OCI-LY7 (cell line): ENCODE measurements around the gene NOX1. TPM values are rescaled to one million over a fixed set of nuclear protein-coding genes. Genes with fewer than 3 reads are reported as not detected.
"Not testable (repeated sequence)": the region's sequence is repeated elsewhere in the genome, so short reads cannot be mapped to it uniquely, and the experiment has no call there.

ENCODE experiments used
- BruUV-seq: library from RNA; stranded (reverse); fragments of 400-500 nt; replicated peaks from 2 replicates; lab custom pipeline; 2021; lab: Mats Ljungman, UMichigan
- CTCF ChIA-PET: fragments of 300-600 bp; sonication (Branson Sonifier 250); formaldehyde crosslinking; loops from one replicate; lab custom pipeline; 2022; ENCODE audit warnings: antibody characterized with exemption; ENCODE audit not compliant: unreplicated experiment; lab: Charles Lee
- POLR2A ChIA-PET: fragments of 300-600 bp; sonication (Branson Sonifier 250); formaldehyde crosslinking; loops from one replicate; lab custom pipeline; 2022; ENCODE audit warnings: antibody characterized with exemption; lab: Charles Lee
- DNase-seq: peaks from one replicate; pipeline ENCODE4 v3.0.0-alpha.2; 2015; ENCODE audit warnings: low spot score
- H2AFZ ChIP-seq: fragments of 200-600 bp; sonication (generic), shearing (Covaris generic); 2 replicates; pipeline ENCODE4 v1.6.1; 2014; ENCODE audit warnings: mild to moderate bottlenecking, antibody characterized with exemption, low read length, moderate library complexity
- H3K27ac ChIP-seq: fragments of 200-600 bp; sonication (generic); 2 replicates; pipeline ENCODE4 v1.5.1; 2014; ENCODE audit warnings: mixed run types, low read depth, mild to moderate bottlenecking, moderate library complexity, low read length, inconsistent platforms; ENCODE audit not compliant: poor library complexity, severe bottlenecking
- H3K36me3 ChIP-seq: fragments of 200-600 bp; sonication (generic); 2 replicates; pipeline ENCODE4 v1.6.1; 2014; ENCODE audit warnings: mild to moderate bottlenecking, antibody characterized with exemption, low read length, moderate library complexity, mixed read lengths; ENCODE audit not compliant: insufficient read depth
- H3K4me1 ChIP-seq: fragments of 200-600 bp; sonication (generic); 2 replicates; pipeline ENCODE4 v1.5.1; 2014; ENCODE audit warnings: mild to moderate bottlenecking, low read length; ENCODE audit not compliant: insufficient read depth, poor library complexity, severe bottlenecking
- H3K4me2 ChIP-seq: fragments of 200-600 bp; sonication (generic); 2 replicates; pipeline ENCODE4 v1.6.1; 2014; ENCODE audit warnings: mild to moderate bottlenecking, low read length
- H3K4me3 ChIP-seq: fragments of 200-600 bp; sonication (generic); 2 replicates; pipeline ENCODE4 v1.5.1; 2014; ENCODE audit warnings: mild to moderate bottlenecking, low read depth, low read length; ENCODE audit not compliant: poor library complexity, severe bottlenecking
- H3K79me2 ChIP-seq: fragments of 200-600 bp; sonication (generic); 2 replicates; pipeline ENCODE4 v1.6.1; 2016; ENCODE audit warnings: low read depth, mild to moderate bottlenecking, low read length, moderate library complexity, mixed read lengths; ENCODE audit not compliant: insufficient read depth
- H3K9me2 ChIP-seq: fragments of 200-600 bp; sonication (generic); 2 replicates; pipeline ENCODE4 v1.6.1; 2016; ENCODE audit warnings: mild to moderate bottlenecking, low read length, mixed read lengths; ENCODE audit not compliant: insufficient read depth
- H3K9me3 ChIP-seq: fragments of 200-600 bp; sonication (generic); 2 replicates; pipeline ENCODE4 v1.6.1; 2014; ENCODE audit warnings: mild to moderate bottlenecking, mixed run types, low read length, mixed read lengths
- H4K20me1 ChIP-seq: fragments of 200-600 bp; sonication (generic); 2 replicates; pipeline ENCODE4 v1.6.1; 2014; ENCODE audit warnings: mild to moderate bottlenecking, antibody characterized with exemption, low read length, moderate library complexity, mixed read lengths; ENCODE audit not compliant: insufficient read depth
- EZH2phosphoT487 ChIP-seq: fragments of 200-600 bp; sonication (generic); IDR thresholded peaks from 2 replicates; pipeline ENCODE4 v1.6.1; 2018; ENCODE audit warnings: low read depth, borderline replicate concordance, mild to moderate bottlenecking, mixed run types, antibody characterized with exemption, low read length, moderate library complexity, mixed read lengths
- intact Hi-C: fragments of 100-400 bp; cut with micrococcal nuclease; formaldehyde crosslinking; loops from one replicate; pipeline ENCODE4 v1.10.0; 2022; ENCODE audit not compliant: unreplicated experiment
- total RNA-seq, 2 experiments: library from RNA; depleted of rRNA in 1 of 2; stranded (reverse); fragments of >200 nt in 1 of 2; shearing (Covaris generic) in 1 of 2; gene quantifications; 2 replicates each; pipeline ENCODE4 v1.2.3, GENCODE V29; 2014 to 2022
- TF ChIP-seq, protein P1 (sequence below): fragments of 200-600 bp; sonication (generic); conservative IDR thresholded peaks from 2 replicates; pipeline ENCODE4 v1.5.1; 2014; ENCODE audit warnings: mild to moderate bottlenecking, antibody characterized with exemption, low read length, moderate library complexity, mixed read lengths

The NOX1 gene
- total RNA-seq, 2 experiments from 2014 or later: not detected

DNA sequence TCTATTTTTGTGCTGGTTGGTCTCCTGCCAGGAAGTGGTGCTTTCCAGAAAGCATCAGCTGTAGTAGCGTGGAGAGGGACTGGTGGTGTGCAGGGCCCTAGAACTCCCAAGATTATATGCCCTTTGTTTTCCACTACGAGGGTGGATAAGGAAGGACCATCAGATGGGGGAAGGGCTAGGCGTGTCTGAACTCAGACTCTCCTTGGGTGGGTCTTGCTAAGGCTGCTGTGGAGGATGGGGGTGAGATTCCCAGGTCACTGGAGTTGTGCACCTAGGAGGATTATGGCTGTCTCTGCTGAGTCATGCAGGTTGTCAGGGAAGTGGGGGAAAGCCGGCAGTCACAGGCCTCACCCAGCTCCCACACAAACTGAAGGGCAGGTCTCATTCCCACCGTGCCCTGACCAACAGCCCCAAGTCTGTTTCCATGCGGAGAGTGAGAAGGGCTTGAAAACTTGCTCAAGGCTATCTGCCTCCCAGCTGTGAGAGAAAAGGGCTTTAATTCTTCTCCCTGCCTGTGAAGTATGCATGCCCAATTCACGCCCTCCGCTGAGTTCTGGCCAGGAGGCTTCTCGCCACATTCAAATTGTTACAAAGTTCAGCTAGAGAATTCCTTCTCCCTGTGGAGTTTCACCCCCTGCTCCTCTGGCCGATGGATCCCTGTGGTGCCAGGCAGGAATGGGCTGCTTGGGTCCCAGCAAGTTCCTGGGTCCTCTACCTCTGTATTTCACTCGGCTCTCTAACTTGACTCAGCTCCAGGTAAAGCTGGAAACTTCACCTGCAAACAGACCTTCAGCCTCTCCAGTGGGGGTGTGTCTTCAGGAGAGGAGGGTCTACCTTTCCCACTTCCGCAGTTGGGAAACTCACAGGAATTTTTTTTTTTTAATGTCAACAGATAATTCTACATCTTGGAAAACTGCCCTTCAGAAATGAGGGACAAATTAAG is 61.7 kb downstream of the NOX1 start:
- no peaks in the 10 kb centered on the region for H4K20me1 ChIP-seq
- no peak overlapping the region for H2AFZ ChIP-seq
- no peaks in the 10 kb centered on the region for H3K9me3 ChIP-seq
- no TSS peak for BruUV-seq
- H3K36me3 ChIP-seq: no peaks in the 10 kb centered on the region
- no peak for DNase-seq
- H3K79me2 ChIP-seq: no peaks in the 10 kb centered on the region
- no peak overlapping the region for H3K4me2 ChIP-seq
- H3K4me3 ChIP-seq: no peak overlapping the region
- TF ChIP-seq, protein P1, sequence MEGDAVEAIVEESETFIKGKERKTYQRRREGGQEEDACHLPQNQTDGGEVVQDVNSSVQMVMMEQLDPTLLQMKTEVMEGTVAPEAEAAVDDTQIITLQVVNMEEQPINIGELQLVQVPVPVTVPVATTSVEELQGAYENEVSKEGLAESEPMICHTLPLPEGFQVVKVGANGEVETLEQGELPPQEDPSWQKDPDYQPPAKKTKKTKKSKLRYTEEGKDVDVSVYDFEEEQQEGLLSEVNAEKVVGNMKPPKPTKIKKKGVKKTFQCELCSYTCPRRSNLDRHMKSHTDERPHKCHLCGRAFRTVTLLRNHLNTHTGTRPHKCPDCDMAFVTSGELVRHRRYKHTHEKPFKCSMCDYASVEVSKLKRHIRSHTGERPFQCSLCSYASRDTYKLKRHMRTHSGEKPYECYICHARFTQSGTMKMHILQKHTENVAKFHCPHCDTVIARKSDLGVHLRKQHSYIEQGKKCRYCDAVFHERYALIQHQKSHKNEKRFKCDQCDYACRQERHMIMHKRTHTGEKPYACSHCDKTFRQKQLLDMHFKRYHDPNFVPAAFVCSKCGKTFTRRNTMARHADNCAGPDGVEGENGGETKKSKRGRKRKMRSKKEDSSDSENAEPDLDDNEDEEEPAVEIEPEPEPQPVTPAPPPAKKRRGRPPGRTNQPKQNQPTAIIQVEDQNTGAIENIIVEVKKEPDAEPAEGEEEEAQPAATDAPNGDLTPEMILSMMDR: no peak
- TF ChIP-seq EZH2phosphoT487: no peak
- H3K9me2 ChIP-seq: no peaks in the 10 kb centered on the region
- ChIA-PET POLR2A (interaction anchor here (0.8 kb wide), 1 partner anchor 125 kb away, joined by 5 read pairs; no protein-coding TSS in a partner anchor), CTCF (no interaction called here)
- intact Hi-C loops: no loop called here
- no peaks in the 10 kb centered on the region for H3K4me1 ChIP-seq
- no peak overlapping the region for H3K27ac ChIP-seq

DNA sequence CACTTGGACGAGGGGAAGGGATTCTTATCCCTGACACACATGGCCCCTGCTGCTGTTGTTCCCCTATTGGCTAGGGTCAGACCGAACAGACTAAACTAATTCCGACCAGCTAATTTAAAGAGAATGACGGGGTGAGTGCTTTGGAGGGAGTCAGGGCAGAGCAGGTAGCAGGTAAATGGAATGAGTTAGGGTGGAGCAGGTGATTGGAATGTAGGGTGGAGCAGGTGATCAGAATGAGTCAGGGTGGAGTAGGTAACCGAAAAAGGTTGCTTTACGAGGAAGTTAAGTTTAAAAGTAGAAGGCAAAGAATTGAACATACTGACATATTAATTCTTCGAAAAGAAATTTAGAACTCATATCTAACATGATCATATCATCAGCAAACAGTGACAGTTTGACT is 65.9 kb downstream of the NOX1 start:
- H3K4me3 ChIP-seq, H3K4me1 ChIP-seq, H3K9me2 ChIP-seq, intact Hi-C loops, DNase-seq, H3K27ac ChIP-seq, H2AFZ ChIP-seq, CTCF ChIA-PET, BruUV-seq, POLR2A ChIA-PET, H3K4me2 ChIP-seq, H3K36me3 ChIP-seq, H4K20me1 ChIP-seq, H3K9me3 ChIP-seq, H3K79me2 ChIP-seq: not testable (repeated sequence)

DNA sequence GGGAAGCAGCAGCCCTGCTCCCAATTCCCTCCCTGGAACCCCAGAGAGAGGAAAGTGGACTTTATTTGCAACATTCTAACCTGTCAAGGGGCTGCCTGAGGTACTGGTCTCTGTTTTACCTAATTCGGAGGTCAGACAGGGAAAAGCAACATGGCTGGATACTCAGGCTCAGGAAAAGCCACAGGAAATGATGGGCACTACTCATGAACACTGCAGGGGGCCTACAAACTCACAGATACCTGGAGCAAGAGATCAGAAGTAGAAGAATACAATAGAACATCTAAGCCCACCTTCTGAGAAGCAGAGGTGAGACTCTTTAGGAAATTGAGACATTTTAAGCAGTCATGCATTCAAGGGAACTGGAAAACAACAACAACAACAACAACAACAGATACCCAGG is 69.4 kb downstream of the NOX1 start:
- BruUV-seq: no TSS peak
- Histone ChIP-seq H3K27ac (no peak overlapping the region), H3K4me2 (no peak overlapping the region), H3K79me2 (no peaks in the 10 kb centered on the region), H2AFZ (no peak overlapping the region), H3K36me3 (no peaks in the 10 kb centered on the region), H3K9me3 (no peaks in the 10 kb centered on the region), H3K4me1 (no peaks in the 10 kb centered on the region), H4K20me1 (no peaks in the 10 kb centered on the region), H3K4me3 (no peak overlapping the region), H3K9me2 (no peaks in the 10 kb centered on the region)
- TF ChIP-seq, protein P1: no peak
- no peak for TF ChIP-seq EZH2phosphoT487
- no peak for DNase-seq
- intact Hi-C loops: no loop called here
- CTCF ChIA-PET: no interaction called here
- POLR2A ChIA-PET: no interaction called here
